MCF 10A (cell line): Measurements from ENCODE around the gene FOXF1. TPM values are rescaled to one million over a fixed set of nuclear protein-coding genes. Genes with fewer than 3 reads are reported as not detected.

ENCODE experiments used
- BruUV-seq: library from RNA; stranded (reverse); fragments of 400-500 nt; replicated peaks from 2 replicates; lab custom pipeline; 2021; lab: Mats Ljungman, UMichigan
- CTCF ChIA-PET: fragments of 300-600 bp; sonication (Branson Sonifier 250); formaldehyde crosslinking; extraction: SDS; loops from one replicate; lab custom pipeline; 2021; ENCODE audit warnings: antibody characterized with exemption, inconsistent platforms; lab: Yijun Ruan, JAX
- POLR2A ChIA-PET: fragments of 300-600, 350-650 bp; sonication (Branson Sonifier 250); formaldehyde crosslinking; extraction: SDS; loops from one replicate; lab custom pipeline; 2020; ENCODE audit warnings: antibody characterized with exemption, inconsistent platforms; lab: Yijun Ruan, JAX
- DNase-seq: peaks from one replicate; pipeline ENCODE4 v3.0.0-alpha.2; 2018; ENCODE audit not compliant: unreplicated experiment
- H3K27ac Mint-ChIP-seq: one replicate; pipeline ENCODE4 v1.8.0; 2022; ENCODE audit warnings: mild to moderate bottlenecking, low read depth, mixed read lengths; ENCODE audit not compliant: unreplicated experiment
- H3K27me3 Mint-ChIP-seq: one replicate; pipeline ENCODE4 v1.8.0; 2022; ENCODE audit warnings: mixed read lengths; ENCODE audit not compliant: insufficient read depth, unreplicated experiment
- H3K36me3 Mint-ChIP-seq: one replicate; pipeline ENCODE4 v1.8.0; 2022; ENCODE audit warnings: mild to moderate bottlenecking, moderate library complexity, mixed read lengths; ENCODE audit not compliant: insufficient read depth, unreplicated experiment
- H3K4me1 Mint-ChIP-seq: one replicate; pipeline ENCODE4 v1.8.0; 2022; ENCODE audit warnings: mixed read lengths; ENCODE audit not compliant: insufficient read depth, unreplicated experiment
- H3K4me3 Mint-ChIP-seq: one replicate; pipeline ENCODE4 v1.8.0; 2022; ENCODE audit warnings: mild to moderate bottlenecking, moderate library complexity, mixed read lengths; ENCODE audit not compliant: unreplicated experiment
- H3K9me3 Mint-ChIP-seq: one replicate; pipeline ENCODE4 v1.8.0; 2022; ENCODE audit warnings: mixed read lengths; ENCODE audit not compliant: unreplicated experiment
- intact Hi-C: fragments of 100-400 bp; cut with micrococcal nuclease; formaldehyde crosslinking; loops from 2 replicates; pipeline ENCODE4 v1.14.1; 2022
- total RNA-seq: library from RNA; stranded (reverse); gene quantifications from 2 replicates; pipeline ENCODE4 v1.2.3, GENCODE V29; 2022
- TF ChIP-seq, protein P1 (sequence below): fragments of 200-600 bp; IDR thresholded peaks from one replicate; pipeline ENCODE4 v1.8.0; 2022; ENCODE audit warnings: antibody characterized with exemption, mild to moderate bottlenecking; ENCODE audit not compliant: unreplicated experiment

FOXF1 gene
- total RNA-seq, 1 experiment from 2014 or later, result not detected

DNA sequence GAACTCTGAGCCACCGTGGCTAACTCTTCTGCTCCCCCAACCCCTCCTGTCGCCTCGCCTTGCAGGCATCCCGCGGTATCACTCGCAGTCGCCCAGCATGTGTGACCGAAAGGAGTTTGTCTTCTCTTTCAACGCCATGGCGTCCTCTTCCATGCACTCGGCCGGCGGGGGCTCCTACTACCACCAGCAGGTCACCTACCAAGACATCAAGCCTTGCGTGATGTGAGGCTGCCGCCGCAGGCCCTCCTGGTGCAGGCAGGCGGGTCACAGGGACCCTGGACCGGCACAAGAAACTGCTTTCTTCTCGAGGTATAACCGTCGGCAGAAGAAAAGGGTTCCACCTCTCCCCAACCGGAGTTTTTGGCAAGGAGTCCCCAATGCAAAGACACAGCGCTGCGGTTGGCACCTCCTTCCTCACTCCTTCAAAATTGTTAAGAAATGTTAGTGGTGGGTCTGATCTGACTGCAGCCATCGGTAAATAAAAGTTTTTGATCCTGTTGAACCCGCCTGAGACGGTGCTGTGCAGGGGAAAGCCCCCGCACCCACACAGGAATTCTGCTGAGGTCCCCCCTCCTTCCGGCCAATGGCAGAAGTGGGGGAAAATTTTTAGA is 2.6 kb downstream of the FOXF1 start:
- TF ChIP-seq, protein P1, sequence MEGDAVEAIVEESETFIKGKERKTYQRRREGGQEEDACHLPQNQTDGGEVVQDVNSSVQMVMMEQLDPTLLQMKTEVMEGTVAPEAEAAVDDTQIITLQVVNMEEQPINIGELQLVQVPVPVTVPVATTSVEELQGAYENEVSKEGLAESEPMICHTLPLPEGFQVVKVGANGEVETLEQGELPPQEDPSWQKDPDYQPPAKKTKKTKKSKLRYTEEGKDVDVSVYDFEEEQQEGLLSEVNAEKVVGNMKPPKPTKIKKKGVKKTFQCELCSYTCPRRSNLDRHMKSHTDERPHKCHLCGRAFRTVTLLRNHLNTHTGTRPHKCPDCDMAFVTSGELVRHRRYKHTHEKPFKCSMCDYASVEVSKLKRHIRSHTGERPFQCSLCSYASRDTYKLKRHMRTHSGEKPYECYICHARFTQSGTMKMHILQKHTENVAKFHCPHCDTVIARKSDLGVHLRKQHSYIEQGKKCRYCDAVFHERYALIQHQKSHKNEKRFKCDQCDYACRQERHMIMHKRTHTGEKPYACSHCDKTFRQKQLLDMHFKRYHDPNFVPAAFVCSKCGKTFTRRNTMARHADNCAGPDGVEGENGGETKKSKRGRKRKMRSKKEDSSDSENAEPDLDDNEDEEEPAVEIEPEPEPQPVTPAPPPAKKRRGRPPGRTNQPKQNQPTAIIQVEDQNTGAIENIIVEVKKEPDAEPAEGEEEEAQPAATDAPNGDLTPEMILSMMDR, result no peak
- DNase-seq, result no peak
- H3K36me3 Mint-ChIP-seq, result no peaks in the 10 kb centered on the region
- no TSS peak for BruUV-seq
- H3K9me3 Mint-ChIP-seq, result no peaks in the 10 kb centered on the region
- H3K4me1 Mint-ChIP-seq, result no peaks in the 10 kb centered on the region
- H3K4me3 Mint-ChIP-seq, result no peak overlapping the region
- ChIA-PET CTCF (interaction anchor here (0.7 kb wide), 1 partner anchor 1260 kb away, joined by 3 read pairs; no protein-coding TSS in a partner anchor), POLR2A (no interaction called here)
- peaks cover 62% of the 10 kb centered on the region for H3K27me3 Mint-ChIP-seq
- H3K27ac Mint-ChIP-seq, result no peak overlapping the region
- intact Hi-C loops, result loop anchor here (10.0 kb wide), 1 partner anchor 258 kb away; no protein-coding TSS in a partner anchor

DNA sequence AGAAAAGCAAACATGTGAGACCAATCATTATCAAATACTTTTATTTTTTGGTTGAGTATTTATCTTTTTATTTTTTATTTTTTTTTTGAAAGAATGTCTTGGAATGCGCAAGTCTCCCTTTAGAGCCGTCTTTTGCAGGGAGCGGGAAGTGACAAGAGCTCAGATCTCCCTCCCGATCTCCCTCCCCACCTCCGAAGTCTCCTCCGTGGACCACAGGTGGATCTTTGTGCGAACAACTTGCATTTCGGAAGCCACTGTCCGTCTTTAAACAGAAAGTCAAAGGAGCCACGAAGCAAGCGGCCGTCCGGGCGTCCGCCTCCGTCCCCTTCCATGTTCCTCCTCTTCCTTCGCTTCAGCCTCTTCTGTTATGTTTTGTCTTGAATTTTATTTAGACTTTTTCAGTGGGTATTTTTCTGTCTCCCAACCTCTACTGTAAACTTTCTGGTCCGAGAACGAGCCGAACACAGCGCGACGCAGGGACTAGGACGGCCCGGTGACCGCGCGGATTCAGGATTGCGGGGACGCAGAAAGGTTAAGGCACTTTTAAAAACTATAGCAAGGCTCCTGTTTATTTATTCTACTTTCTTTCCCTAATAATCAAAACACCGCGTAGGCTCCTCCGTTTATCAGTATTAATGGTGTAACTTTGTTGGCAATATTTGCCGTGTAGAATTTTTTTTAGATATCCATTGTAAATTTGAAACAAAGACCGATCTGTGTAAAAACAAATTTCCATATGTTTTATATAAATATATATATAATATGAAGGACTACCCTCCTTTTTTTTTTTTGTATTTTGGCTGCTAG is 3.3 kb downstream of the FOXF1 start:
- no TSS peak for BruUV-seq
- TF ChIP-seq, protein P1, result no peak
- Mint-ChIP-seq H3K4me3 (no peak overlapping the region), H3K27ac (no peak overlapping the region), H3K9me3 (no peaks in the 10 kb centered on the region), H3K27me3 (peaks cover 57% of the 10 kb centered on the region), H3K4me1 (no peaks in the 10 kb centered on the region), H3K36me3 (no peaks in the 10 kb centered on the region)
- POLR2A ChIA-PET, result no interaction called here
- DNase-seq, result no peak
- intact Hi-C loops, result loop anchor here (10.0 kb wide), 1 partner anchor 259 kb away; no protein-coding TSS in a partner anchor
- CTCF ChIA-PET, result interaction anchor here (0.7 kb wide), 1 partner anchor 1261 kb away, joined by 3 read pairs; no protein-coding TSS in a partner anchor

DNA sequence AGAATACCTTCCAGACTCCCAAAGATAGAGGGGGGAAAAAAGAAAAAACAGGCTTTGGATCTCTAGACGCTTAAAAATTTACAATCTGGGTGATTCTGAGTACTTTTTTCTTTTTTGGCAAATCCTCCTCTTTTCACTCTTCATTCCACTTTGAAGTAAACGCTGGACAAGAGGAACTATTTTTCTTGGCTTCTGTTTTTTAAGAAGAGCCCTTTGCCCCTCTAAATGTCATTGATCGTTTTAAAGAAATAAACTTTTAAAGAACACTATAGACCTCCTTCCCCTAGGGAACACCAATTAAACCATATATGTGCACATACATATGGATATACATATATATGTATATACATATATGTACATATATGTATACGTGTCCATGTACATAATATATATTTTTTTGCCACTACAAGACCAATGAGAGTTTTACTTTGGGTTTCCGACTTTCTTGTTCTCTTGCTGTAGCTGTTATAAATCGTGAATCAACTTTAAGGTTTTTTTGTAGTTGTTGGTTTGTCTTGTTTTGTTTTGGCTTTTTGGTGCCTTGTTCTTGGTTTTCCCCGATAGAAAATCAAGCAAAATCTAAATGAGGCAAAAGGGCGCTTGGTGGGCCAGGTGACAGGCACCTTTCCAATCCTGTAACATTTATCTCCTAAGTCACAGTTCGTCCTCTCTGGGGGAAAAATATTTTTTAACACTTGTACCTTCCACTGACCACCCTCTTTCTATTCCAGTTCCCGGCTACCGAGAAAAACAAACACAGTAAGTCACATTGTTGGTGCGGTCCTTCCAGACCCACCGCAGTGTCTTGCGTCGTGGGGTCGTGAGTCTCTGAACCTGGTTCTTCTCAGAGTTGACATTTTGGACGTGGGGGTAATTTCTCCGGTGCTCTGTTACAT is 4.4 kb downstream of the FOXF1 start:
- POLR2A ChIA-PET, result no interaction called here
- CTCF ChIA-PET, result interaction anchor here (10.0 kb wide), 1 partner anchor 443 kb away, joined by 249 read pairs; no protein-coding TSS in a partner anchor
- BruUV-seq, result no TSS peak
- no peaks in the 10 kb centered on the region for H3K4me1 Mint-ChIP-seq
- H3K27me3 Mint-ChIP-seq, result peaks cover 47% of the 10 kb centered on the region
- no peaks in the 10 kb centered on the region for H3K36me3 Mint-ChIP-seq
- intact Hi-C loops, result loop anchor here (10.0 kb wide), 1 partner anchor 260 kb away; no protein-coding TSS in a partner anchor
- no peak overlapping the region for H3K4me3 Mint-ChIP-seq
- TF ChIP-seq, protein P1, result no peak
- no peak overlapping the region for H3K27ac Mint-ChIP-seq
- no peaks in the 10 kb centered on the region for H3K9me3 Mint-ChIP-seq
- no peak for DNase-seq
